ENCODE results near the gene PRSS27. TPM values are rescaled to one million over a fixed set of nuclear protein-coding genes. Genes with fewer than 3 reads are reported as not detected.
"Not testable (repeated sequence)": the region's sequence is repeated elsewhere in the genome, so short reads cannot be mapped to it uniquely, and the experiment has no call there.

The PRSS27 gene
- total RNA-seq, 6 experiments from 2014 or later: 0.17 to 0.43 (median 0.31) TPM

DNA sequence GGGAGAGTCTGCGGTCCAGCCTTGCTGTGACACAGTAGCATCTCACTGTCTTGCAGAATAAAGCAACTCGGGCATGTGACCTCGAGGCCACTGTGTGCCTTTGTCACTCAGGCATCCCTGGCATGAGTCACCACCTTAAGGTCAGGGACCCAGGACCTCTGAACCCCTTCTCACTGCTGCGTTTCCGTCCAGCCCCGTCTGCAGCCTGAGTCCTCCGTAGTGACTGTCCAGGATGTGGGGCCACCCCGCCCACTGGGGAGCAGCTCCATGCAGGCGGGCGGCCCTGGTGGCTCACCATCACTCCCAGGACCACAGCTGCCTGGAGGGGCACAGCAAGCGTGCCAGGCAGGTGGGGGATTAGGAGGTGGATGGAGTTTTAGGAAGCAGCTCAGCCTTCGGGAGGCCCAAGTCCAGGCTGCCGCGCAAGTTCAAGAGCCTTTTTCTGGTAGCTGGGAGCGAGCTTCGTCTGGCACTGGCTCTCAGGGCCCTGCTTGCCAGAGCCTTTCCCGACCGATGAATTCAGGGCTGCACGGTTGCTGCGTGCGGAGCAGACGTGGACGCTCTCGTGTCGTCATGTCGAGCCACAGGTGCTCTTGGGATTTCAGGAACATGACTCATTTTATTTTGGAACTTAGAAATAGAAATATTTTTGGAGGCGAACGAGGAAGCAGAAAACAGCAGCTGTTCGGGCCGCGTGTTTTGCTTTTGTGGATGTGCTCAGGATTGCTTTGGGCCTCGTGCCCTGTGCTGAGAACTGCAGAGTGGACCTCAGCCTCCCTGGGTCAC, 20.9 kb downstream of the PRSS27 start:
- H3K9me3 Mint-ChIP-seq: no peaks in the 10 kb centered on the region
- no peaks in the 10 kb centered on the region for H3K4me1 Mint-ChIP-seq (ENCODE audit: low read depth)
- TF ChIP-seq, protein P1, sequence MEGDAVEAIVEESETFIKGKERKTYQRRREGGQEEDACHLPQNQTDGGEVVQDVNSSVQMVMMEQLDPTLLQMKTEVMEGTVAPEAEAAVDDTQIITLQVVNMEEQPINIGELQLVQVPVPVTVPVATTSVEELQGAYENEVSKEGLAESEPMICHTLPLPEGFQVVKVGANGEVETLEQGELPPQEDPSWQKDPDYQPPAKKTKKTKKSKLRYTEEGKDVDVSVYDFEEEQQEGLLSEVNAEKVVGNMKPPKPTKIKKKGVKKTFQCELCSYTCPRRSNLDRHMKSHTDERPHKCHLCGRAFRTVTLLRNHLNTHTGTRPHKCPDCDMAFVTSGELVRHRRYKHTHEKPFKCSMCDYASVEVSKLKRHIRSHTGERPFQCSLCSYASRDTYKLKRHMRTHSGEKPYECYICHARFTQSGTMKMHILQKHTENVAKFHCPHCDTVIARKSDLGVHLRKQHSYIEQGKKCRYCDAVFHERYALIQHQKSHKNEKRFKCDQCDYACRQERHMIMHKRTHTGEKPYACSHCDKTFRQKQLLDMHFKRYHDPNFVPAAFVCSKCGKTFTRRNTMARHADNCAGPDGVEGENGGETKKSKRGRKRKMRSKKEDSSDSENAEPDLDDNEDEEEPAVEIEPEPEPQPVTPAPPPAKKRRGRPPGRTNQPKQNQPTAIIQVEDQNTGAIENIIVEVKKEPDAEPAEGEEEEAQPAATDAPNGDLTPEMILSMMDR (IDR thresholded peaks at IDR 0.05): no peak
- DNase-seq: no peak
- H3K27ac Mint-ChIP-seq: no peak overlapping the region
- peaks cover 7% of the 10 kb centered on the region; the same call in 1 of the 2 replicates for H3K36me3 Mint-ChIP-seq (ENCODE audit: low read depth)
- no peaks in the 10 kb centered on the region for H3K27me3 Mint-ChIP-seq (ENCODE audit: insufficient read depth)
- no peak overlapping the region for H3K4me3 Mint-ChIP-seq

DNA sequence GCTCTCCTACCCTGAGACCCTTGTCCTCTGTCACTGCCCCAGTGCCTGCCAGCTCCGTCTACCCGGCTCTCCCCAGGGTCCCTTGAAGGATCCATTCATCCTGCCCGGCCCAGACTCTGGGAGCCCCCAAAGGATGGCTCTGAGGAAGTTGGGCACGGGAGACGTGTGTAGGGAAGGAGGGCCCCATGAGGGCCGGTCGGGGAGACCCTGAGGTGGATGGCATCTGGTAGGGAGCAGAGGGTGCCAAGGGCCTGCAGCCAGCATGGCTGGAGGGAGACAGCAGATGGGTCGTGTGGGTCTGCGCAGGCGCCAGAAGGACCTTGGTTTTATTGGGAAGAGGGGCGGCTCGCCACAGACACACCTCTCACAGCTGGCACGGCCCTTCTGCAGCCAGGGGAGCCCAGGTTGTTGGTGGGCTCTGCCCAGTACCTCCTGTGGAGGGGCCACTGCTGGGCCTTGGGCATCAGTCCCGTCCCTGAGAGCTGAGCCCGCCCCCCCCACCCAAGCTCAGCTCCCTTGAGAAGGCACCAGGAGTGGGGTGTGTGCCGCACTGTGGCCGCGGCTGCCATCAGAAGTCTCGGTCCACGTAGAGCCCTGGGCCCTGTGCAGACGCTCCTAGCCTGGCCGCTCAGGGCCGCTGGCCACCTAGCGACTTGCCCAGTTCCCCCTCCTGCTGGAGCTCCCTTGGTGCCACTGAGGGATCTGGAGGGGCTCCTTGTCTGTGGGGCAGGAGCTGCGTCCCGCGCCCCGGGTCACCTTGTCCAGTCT, 21.7 kb downstream of the PRSS27 start:
- no peak for DNase-seq
- no peaks in the 10 kb centered on the region for H3K4me1 Mint-ChIP-seq (ENCODE audit: low read depth)
- no peaks in the 10 kb centered on the region for H3K9me3 Mint-ChIP-seq
- TF ChIP-seq, protein P1 (IDR thresholded peaks at IDR 0.05): no peak
- no peaks in the 10 kb centered on the region for H3K27me3 Mint-ChIP-seq (ENCODE audit: insufficient read depth)
- H3K27ac Mint-ChIP-seq: no peak overlapping the region
- no peak overlapping the region for H3K4me3 Mint-ChIP-seq
- peaks cover 7% of the 10 kb centered on the region; the same call in 1 of the 2 replicates for H3K36me3 Mint-ChIP-seq (ENCODE audit: low read depth)

DNA sequence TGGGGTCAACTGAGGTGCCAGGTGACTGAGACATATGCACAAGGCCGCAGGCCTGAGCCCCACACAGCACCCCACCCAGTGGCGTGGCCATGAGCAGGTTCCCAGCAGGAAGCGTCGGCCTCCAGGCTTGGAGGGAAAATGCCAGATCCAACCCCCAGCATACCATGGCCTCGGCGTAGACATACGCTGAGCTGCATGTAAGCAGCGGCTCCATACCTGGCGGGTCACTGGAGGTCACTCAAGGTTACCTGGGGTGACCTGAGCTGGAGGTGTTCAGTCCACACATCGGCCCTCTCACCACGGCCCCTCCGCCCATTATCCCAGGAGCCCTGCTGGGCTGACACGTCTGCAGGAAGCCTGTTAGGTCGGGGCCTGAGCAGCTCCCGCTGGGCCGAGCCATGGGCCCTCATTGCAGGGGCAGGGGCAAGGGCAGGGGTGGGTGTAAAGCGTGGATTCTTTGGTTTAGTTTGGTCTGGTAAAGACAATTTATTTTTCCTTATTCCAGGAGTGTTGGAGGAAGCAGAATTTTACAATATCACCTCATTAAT, 22.5 kb downstream of the PRSS27 start:
- no peaks in the 10 kb centered on the region for H3K27me3 Mint-ChIP-seq (ENCODE audit: insufficient read depth)
- no peak for DNase-seq
- H3K4me3 Mint-ChIP-seq: no peak overlapping the region
- TF ChIP-seq, protein P1 (IDR thresholded peaks at IDR 0.05): no peak
- H3K9me3 Mint-ChIP-seq: no peaks in the 10 kb centered on the region
- no peaks in the 10 kb centered on the region for H3K4me1 Mint-ChIP-seq (ENCODE audit: low read depth)
- H3K27ac Mint-ChIP-seq: no peak overlapping the region
- peaks cover 7% of the 10 kb centered on the region; the same call in 1 of the 2 replicates for H3K36me3 Mint-ChIP-seq (ENCODE audit: low read depth)

DNA sequence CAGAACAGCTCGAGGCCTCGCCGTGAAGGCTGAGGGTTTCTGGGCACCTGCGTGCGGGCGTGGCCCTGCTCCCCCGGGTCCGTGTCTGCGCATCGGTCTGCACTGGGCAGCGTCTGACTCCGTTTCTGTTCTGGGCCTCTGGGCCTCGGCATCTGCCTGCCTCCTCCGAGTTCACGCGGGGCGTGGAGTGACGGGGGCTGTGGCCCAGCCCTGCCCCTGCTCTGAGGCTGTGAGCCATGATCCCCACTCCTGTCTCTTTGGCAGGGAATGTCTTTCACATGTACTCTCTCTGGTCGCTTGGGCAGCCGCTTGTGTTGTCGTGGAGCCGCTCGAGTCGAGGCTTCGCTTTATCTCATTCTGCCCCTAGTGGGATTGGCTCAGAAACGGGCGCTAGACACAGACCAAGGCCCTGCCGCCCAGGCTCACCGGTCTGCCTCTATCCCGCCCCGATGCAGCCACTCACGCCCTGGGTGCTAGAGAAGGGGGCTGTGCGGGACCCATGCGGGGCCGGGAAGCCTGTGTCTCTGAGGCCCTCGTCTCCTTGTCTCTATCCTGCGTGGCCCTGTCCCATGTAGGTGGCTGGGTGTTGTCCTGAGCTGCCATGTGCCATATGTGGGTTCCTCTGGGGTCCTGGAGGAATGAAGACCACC, 23.3 kb downstream of the PRSS27 start:
- not testable (repeated sequence) for H3K36me3 Mint-ChIP-seq (ENCODE audit: low read depth); H3K4me1 Mint-ChIP-seq (ENCODE audit: low read depth); DNase-seq; H3K27ac Mint-ChIP-seq; H3K27me3 Mint-ChIP-seq (ENCODE audit: insufficient read depth); H3K9me3 Mint-ChIP-seq; H3K4me3 Mint-ChIP-seq

DNA sequence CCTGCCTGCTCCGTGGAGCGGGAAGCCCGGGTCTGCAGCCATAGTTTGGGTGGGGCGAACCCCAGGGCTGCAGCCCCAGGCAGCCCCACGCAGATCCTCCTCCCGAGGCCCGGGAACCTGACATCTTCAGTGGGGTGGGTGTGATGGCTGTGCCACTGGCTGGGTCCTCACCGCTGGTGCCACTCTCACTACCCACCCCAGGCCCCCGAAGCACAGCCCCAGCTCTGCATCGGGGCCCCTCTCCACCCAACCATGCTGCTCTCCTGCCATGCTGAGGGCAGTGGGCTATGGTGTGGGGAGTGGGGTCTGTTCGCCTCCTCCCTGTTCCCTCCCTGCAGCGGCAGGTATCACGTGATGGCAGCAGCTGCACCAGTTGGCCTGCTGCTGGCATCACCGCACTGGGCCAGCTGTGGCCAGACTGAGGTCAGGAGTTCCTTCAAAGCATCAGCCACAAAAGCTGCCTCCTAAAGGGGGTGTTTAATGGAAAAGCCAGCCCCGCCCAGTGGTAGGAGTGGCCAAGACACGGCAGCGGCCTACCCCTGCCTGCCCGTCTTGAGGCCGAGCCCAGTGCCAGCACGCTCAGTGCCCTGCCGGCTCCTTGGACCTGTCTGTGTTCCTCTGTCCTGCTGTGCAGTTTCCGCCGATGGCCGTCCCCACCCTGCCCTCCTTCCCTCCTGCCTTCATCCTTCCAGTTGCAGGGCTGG, 26.9 kb downstream of the PRSS27 start:
- Mint-ChIP-seq H3K27ac (no peak overlapping the region), H3K4me3 (no peak overlapping the region), H3K27me3 (ENCODE audit: insufficient read depth) (no peaks in the 10 kb centered on the region), H3K9me3 (no peaks in the 10 kb centered on the region), H3K4me1 (ENCODE audit: low read depth) (no peaks in the 10 kb centered on the region), H3K36me3 (ENCODE audit: low read depth) (peaks cover 7% of the 10 kb centered on the region; the same call in 1 of the 2 replicates)
- DNase-seq: no peak
- TF ChIP-seq, protein P1 (IDR thresholded peaks at IDR 0.05): no peak
